Endothelial cell of hepatic sinusoid (primary cell): ENCODE results near the gene RING1.
"Not testable (repeated sequence)": the region's sequence is repeated elsewhere in the genome, so short reads cannot be mapped to it uniquely, and the experiment has no call there.

Experiments used
- in situ Hi-C: cut with HindIII; loops from 2 replicates; pipeline ENCODE4 v1.10.0; 2017; ENCODE audit warnings: low sequenced_read_pairs

The RING1 gene

DNA sequence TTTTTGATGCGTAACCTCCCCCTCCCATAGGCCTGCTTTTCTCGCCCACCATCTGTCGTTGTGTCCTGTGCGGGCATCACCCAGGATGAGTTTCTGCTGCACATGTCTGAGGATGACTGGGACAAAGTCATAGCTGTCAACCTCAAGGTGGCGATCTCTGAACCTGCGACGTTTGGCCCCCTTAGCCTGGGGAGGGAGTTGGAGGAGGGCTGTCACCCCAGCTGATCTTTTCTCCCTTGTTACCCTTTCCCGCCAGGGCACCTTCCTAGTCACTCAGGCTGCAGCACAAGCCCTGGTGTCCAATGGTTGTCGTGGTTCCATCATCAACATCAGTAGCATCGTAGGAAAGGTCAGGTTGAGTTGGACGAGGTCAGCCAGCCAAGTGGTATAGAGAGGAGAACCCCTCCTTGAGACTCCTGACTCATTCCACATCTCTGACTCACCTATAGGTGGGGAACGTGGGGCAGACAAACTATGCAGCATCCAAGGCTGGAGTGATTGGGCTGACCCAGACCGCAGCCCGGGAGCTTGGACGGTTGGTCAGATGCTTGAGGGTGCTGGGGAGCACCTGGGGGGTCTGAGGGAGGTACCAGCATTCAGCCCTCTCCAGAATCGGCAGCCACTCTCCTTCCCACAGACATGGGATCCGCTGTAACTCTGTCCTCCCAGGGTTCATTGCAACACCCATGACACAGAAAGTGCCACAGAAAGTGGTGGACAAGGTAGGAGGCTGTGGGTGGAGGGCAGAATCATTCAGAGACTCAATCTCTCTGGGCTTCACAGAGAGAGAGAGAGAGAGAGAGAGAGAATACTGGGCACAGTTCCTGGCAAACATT, 2.9 kb upstream of the RING1 start:
- in situ Hi-C loops, result loop anchor here (5.0 kb wide), 1 partner anchor 58 kb away; no protein-coding TSS in a partner anchor

GRCh38 chr6:33206027-33206863, 2.1 kb upstream of the RING1 start:
- in situ Hi-C loops, result loop anchor here (5.0 kb wide), 1 partner anchor 59 kb away; no protein-coding TSS in a partner anchor

GRCh38 chr6:33206864-33207551, 1.3 kb upstream of the RING1 start:
- in situ Hi-C loops, result loop anchor here (5.0 kb wide), 1 partner anchor 60 kb away; no protein-coding TSS in a partner anchor

DNA sequence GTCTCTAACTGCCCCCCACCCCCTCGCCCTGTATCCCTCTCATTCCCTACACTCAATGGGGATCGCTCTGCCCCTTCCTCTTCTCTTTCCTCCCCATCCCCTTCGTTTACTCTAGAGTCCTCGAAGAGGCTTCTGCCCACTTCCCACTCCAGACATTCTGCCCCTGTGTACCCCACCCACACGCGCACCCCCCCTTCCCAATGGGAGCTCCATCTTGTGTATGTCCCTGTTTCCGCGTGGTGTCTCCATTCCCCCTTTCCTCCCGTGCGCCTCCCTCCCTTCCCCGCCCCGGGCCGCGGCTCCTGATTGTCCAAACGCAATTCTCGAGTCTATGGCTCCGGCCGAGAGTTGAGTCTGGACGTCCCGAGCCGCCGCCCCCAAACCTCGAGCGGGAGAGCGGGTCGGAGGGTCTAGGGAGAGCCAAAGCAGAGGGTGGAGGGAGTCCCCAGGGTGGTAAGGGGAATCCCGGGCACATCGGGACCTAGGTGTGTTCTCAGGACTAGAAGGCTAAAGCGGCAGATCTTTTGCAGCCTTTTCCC, 679 bp upstream of the RING1 start:
- in situ Hi-C loops, result loop anchor here (5.0 kb wide), 1 partner anchor 60 kb away; no protein-coding TSS in a partner anchor

DNA sequence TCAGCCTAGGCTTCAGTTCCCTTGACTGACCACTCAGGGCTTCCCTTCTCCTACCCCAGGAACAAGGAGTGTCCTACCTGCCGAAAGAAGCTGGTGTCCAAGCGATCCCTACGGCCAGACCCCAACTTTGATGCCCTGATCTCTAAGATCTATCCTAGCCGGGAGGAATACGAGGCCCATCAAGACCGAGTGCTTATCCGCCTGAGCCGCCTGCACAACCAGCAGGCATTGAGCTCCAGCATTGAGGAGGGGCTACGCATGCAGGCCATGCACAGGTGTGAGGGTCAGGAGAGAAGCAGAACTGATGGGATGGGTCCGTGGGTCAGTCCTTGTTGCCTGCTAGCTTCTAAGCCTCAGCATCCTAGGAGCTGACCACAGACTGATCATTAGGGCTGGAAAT, 1.6 kb downstream of the RING1 start:
- in situ Hi-C loops, result loop anchor here (5.0 kb wide), 1 partner anchor 63 kb away; no protein-coding TSS in a partner anchor

DNA sequence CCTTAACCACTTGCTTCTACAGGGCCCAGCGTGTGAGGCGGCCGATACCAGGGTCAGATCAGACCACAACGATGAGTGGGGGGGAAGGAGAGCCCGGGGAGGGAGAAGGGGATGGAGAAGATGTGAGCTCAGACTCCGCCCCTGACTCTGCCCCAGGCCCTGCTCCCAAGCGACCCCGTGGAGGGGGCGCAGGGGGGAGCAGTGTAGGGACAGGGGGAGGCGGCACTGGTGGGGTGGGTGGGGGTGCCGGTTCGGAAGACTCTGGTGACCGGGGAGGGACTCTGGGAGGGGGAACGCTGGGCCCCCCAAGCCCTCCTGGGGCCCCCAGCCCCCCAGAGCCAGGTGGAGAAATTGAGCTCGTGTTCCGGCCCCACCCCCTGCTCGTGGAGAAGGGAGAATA, 2.8 kb downstream of the RING1 start:
- in situ Hi-C loops, result no loop called here

GRCh38 chr6:33211666-33212422, 3.5 kb downstream of the RING1 start:
- in situ Hi-C loops, result no loop called here

DNA sequence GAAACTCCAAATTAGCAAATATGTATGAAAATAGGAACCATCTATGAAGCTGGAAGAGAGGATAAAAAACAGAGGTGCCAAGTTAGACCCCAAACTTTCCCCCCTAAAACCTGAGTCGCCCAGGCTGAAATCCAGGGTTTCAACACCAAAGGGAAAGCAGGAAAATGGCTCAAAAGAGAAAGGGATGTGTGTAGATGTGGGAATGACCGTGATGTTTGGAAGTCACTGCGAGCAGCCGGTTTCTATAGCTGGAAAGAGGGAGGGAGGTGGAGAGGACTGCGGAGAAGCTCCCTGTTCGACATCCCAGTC, 4.5 kb downstream of the RING1 start:
- in situ Hi-C loops, result no loop called here

DNA sequence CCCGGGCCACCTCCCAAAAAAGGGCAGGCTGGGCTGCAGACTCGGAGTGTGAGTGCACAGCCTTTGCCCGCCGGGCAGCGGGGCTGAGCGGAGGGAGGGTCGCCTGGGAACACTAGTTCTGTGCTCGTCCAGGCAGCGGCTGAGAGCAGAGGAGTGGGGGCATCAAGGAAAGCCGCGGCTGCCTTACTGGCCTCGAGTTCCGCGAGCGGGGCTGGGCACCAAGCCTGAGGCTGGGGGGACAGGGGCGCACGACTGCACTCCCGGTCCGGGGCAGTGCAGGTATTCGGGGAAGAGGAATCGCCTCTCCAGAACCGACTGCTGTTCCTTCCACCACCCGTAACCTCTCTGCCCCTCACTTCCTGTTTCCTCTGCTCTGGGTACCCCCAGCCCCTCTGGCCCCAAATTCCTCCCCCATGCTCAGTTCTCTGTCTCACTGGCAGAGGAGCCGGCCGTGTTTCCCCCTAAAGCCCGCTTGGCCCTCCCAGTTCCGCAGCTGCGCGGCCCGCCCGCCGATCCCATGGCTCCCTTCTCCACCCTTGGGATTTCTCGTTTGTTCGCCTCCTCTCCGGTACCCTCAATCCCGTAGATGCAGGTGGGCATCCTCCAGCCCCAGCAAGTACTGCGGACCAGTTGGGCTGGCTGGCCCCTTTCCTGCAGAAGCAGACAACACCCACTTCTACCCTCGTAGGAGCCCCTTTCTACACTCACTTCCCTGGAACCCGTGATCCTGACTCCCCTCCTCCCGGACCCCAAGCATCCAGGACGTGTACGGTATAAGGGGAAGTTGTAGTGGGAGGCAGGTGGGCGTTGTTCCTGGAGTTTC, 5.1 kb downstream of the RING1 start:
- in situ Hi-C loops, result no loop called here

DNA sequence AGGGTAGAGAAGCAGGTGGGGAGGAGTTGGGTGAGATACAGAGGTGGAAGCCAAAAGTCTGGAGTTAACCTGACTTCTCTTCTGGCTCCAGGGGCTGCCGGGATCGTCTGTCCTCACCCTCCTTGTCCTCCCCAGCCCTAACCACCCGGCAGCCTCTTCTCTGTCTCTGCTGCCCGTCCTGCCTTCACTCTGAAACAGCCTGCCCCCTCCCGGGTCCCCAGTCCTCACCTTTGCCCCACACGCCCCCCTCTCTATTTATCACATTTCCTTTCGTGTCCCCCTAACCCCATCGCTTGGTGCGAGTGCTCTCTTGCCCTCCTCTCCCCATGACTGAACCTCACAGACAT, 5.7 kb downstream of the RING1 start:
- in situ Hi-C loops, result no loop called here

- in situ Hi-C loops, result no loop called here
Observed at GRCh38 chr6:33215271-33216116, 7.2 kb downstream of the RING1 start.

DNA sequence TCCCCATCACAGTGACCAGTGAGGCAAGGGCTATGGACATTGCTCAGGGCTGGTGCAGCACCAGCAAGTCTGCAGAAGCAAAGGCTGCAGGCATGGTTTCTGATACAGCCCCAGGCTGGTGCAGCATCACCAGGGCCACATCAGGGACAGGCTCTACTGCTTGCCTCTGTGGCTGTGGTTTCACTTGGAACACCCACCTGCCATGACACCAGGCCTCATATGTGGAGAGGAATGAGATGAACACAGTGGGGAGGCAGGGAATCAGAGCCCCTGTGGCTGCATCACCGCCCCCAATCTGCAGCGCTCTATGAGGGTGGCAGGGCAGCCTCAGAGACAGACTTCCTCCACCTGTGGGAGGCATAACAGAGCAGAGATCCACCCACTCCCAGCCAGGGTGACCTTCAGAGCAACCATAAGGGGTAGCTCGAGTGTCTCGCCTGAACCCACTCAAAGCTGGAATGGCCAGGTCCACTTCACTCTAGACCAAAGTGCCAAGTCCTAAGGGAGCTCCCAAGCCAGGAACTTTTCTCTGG, 7.9 kb downstream of the RING1 start:
- in situ Hi-C loops, result no loop called here

DNA sequence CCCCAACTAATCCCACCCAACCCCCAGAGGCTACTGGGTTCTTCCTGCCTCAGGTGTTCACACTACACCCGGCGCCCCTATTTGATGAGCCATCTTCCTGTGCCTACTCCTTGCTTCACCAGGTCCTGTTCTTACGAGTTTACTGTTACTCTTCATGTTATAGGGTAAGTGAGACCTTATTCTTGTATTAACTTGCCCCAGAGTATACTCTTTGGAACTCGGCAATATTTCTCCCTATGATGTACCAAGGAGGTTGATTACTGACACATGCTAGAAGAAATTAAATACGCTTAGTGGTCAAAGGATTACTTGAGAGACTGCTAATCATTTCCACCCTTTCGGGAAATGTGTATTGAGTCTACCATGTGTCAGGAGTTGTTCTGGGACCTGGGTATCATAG, 8.9 kb downstream of the RING1 start:
- in situ Hi-C loops, result no loop called here

GRCh38 chr6:33217681-33218080, 9.4 kb downstream of the RING1 start:
- in situ Hi-C loops, result no loop called here

GRCh38 chr6:33226503-33227120, 18.3 kb downstream of the RING1 start:
- in situ Hi-C loops, result not testable (repeated sequence)

GRCh38 chr6:33235221-33235634, 26.9 kb downstream of the RING1 start:
- in situ Hi-C loops, result loop anchor here (5.0 kb wide), 1 partner anchor 88 kb away; no protein-coding TSS in a partner anchor

- in situ Hi-C loops, result loop anchor here (5.0 kb wide), 1 partner anchor 89 kb away; no protein-coding TSS in a partner anchor
Observed at GRCh38 chr6:33236328-33236727, 28.0 kb downstream of the RING1 start.

GRCh38 chr6:33236852-33237251, 28.6 kb downstream of the RING1 start:
- in situ Hi-C loops, result loop anchor here (5.0 kb wide), 1 partner anchor 90 kb away; no protein-coding TSS in a partner anchor
